ENCODE data around the gene HDLBP. TPM values are rescaled to one million over a fixed set of nuclear protein-coding genes. Genes with fewer than 3 reads are reported as not detected.
"Not testable (repeated sequence)": the region's sequence is repeated elsewhere in the genome, so short reads cannot be mapped to it uniquely, and the experiment has no call there.

The HDLBP gene
- total and polyA plus RNA-seq, 8 donors: 273 to 996 (median 749) TPM

- no peak for TF ChIP-seq CTCF (IDR thresholded peaks at IDR 0.05)
- intact Hi-C loops (cut with DNase I): no loop called here
- FAIRE-seq (peak; percentile 37), DNase-seq (no peak), ATAC-seq (no peak)
- WGBS, 2 donors: 88 to 93% methylated on average over 4 of the region's 4 CpGs
- H3K36me3 ChIP-seq: no peaks in the 10 kb centered on the region
- no peak overlapping the region for H3K4me3 ChIP-seq
- no peaks in the 10 kb centered on the region for H3K27me3 ChIP-seq
- H3K9me3 ChIP-seq: no peaks in the 10 kb centered on the region
- H3K27ac ChIP-seq: no peak overlapping the region
- peaks cover 3 to 23% (median 22%) of the 10 kb centered on the region in 3 donors for H3K4me1 ChIP-seq
Observed at GRCh38 chr2:241280291-241280690, 35.2 kb downstream of the HDLBP start.

- no peak for ATAC-seq
- WGBS, 2 donors: 81 to 84% methylated on average over 3 of the region's 3 CpGs
- Histone ChIP-seq H3K9me3 (no peaks in the 10 kb centered on the region), H3K27ac (no peak overlapping the region), H3K4me1 (peaks cover 0 to 20% (median 17%) of the 10 kb centered on the region in 3 donors), H3K36me3 (no peaks in the 10 kb centered on the region), H3K27me3 (no peaks in the 10 kb centered on the region), H3K4me3 (no peak overlapping the region)
- intact Hi-C loops (cut with DNase I): no loop called here
- no peak for FAIRE-seq
- TF ChIP-seq CTCF (IDR thresholded peaks at IDR 0.05): no peak
- DNase-seq: no peak
Observed at GRCh38 chr2:241279828-241280227, 35.6 kb downstream of the HDLBP start.

GRCh38 chr2:241279413-241279812 is 36.1 kb downstream of the HDLBP start:
- Histone ChIP-seq H3K4me1 (peaks cover 0 to 17% (median 15%) of the 10 kb centered on the region in 3 donors), H3K4me3 (no peak overlapping the region), H3K36me3 (no peaks in the 10 kb centered on the region), H3K27ac (no peak overlapping the region), H3K27me3 (no peaks in the 10 kb centered on the region), H3K9me3 (no peaks in the 10 kb centered on the region)
- ATAC-seq (peak in 3 of 4 donors; percentile 44 to 52 (median 49)), FAIRE-seq (no peak), DNase-seq (no peak)
- TF ChIP-seq CTCF (IDR thresholded peaks at IDR 0.05): no peak
- 47 to 48% methylated on average over 8 of the region's 8 CpGs for WGBS, 2 donors
- intact Hi-C loops (cut with DNase I): no loop called here

- H3K4me3 ChIP-seq; H3K36me3 ChIP-seq; H3K27ac ChIP-seq; H3K27me3 ChIP-seq; H3K9me3 ChIP-seq; ATAC-seq; FAIRE-seq; DNase-seq; intact Hi-C loops (cut with DNase I): not testable (repeated sequence)
- H3K4me1 ChIP-seq: peaks cover 4 to 17% (median 11%) of the 10 kb centered on the region in 3 donors
- 94 to 97% methylated on average over 7 of the region's 7 CpGs for WGBS, 2 donors
Observed at GRCh38 chr2:241278306-241278705, 37.2 kb downstream of the HDLBP start.

- Histone ChIP-seq H3K4me1 (peaks cover 4 to 10% (median 7%) of the 10 kb centered on the region in 3 donors), H3K27me3 (no peaks in the 10 kb centered on the region), H3K4me3 (no peak overlapping the region), H3K9me3 (no peaks in the 10 kb centered on the region), H3K27ac (no peak overlapping the region), H3K36me3 (no peaks in the 10 kb centered on the region)
- intact Hi-C loops (cut with DNase I): no loop called here
- no peak for TF ChIP-seq CTCF (IDR thresholded peaks at IDR 0.05)
- no peak for DNase-seq
- WGBS, 2 donors: 93 to 95% methylated on average over 1 of the region's 1 CpG
- no peak for ATAC-seq
- FAIRE-seq: no peak
Observed at GRCh38 chr2:241275910-241276309, 39.6 kb downstream of the HDLBP start.

Data from pancreas (tissue), 10 donors.